Measurements from ENCODE around the gene AASDH.
"Not testable (repeated sequence)": the region's sequence is repeated elsewhere in the genome, so short reads cannot be mapped to it uniquely, and the experiment has no call there.

AASDH gene

GRCh38 chr4:56400560-56400959 is 13.3 kb upstream of the AASDH start:
- DNase-seq: no peak

- no peak for DNase-seq
Observed at GRCh38 chr4:56391270-56391669, 4.0 kb upstream of the AASDH start.

GRCh38 chr4:56389558-56389957 is 2.3 kb upstream of the AASDH start:
- DNase-seq: no peak

GRCh38 chr4:56388306-56388705 is 1.0 kb upstream of the AASDH start:
- no peak for DNase-seq

- no peak for DNase-seq
Observed at GRCh38 chr4:56386091-56386490, 1.2 kb downstream of the AASDH start.

GRCh38 chr4:56375458-56375857 is 11.8 kb downstream of the AASDH start:
- no peak for DNase-seq

- DNase-seq: no peak
Observed at GRCh38 chr4:56374956-56375355, 12.3 kb downstream of the AASDH start.

GRCh38 chr4:56372774-56373173 is 14.5 kb downstream of the AASDH start:
- DNase-seq: no peak

GRCh38 chr4:56371426-56372220 is 15.7 kb downstream of the AASDH start:
- DNase-seq: no peak

- DNase-seq: no peak
Observed at GRCh38 chr4:56370377-56370776, 16.9 kb downstream of the AASDH start.

- DNase-seq: not testable (repeated sequence)
Observed at GRCh38 chr4:56362981-56363380, 24.3 kb downstream of the AASDH start.

GRCh38 chr4:56360071-56360470 is 27.2 kb downstream of the AASDH start:
- no peak for DNase-seq

- no peak for DNase-seq
Observed at GRCh38 chr4:56356650-56357049, 30.6 kb downstream of the AASDH start.

- no peak for DNase-seq
Observed at GRCh38 chr4:56348576-56348975, 38.7 kb downstream of the AASDH start.

GRCh38 chr4:56345458-56345857 is 41.8 kb downstream of the AASDH start:
- no peak for DNase-seq

GRCh38 chr4:56342746-56343145 is 44.5 kb downstream of the AASDH start:
- DNase-seq: no peak

- no peak for DNase-seq
Observed at GRCh38 chr4:56330691-56331090, 56.6 kb downstream of the AASDH start.

- no peak for DNase-seq
Observed at GRCh38 chr4:56326363-56326762, 60.9 kb downstream of the AASDH start.

- DNase-seq: no peak
Observed at GRCh38 chr4:56324011-56324610, 63.2 kb downstream of the AASDH start.

- DNase-seq: no peak
Observed at GRCh38 chr4:56323327-56323726, 64.0 kb downstream of the AASDH start.

- no peak for DNase-seq
Observed at GRCh38 chr4:56321251-56321650, 66.0 kb downstream of the AASDH start.

GRCh38 chr4:56320293-56320692 is 67.0 kb downstream of the AASDH start:
- DNase-seq: no peak

GRCh38 chr4:56318555-56318954 is 68.7 kb downstream of the AASDH start:
- no peak for DNase-seq

- no peak for DNase-seq
Observed at GRCh38 chr4:56317749-56318148, 69.5 kb downstream of the AASDH start.
